LoVo (cell line): Measurements from ENCODE around the gene NTN3.

ENCODE experiments used
- DNase-seq: peaks from one replicate; pipeline ENCODE4 v3.0.0-alpha.2; 2016; ENCODE audit warnings: low spot score

Gene NTN3

DNA sequence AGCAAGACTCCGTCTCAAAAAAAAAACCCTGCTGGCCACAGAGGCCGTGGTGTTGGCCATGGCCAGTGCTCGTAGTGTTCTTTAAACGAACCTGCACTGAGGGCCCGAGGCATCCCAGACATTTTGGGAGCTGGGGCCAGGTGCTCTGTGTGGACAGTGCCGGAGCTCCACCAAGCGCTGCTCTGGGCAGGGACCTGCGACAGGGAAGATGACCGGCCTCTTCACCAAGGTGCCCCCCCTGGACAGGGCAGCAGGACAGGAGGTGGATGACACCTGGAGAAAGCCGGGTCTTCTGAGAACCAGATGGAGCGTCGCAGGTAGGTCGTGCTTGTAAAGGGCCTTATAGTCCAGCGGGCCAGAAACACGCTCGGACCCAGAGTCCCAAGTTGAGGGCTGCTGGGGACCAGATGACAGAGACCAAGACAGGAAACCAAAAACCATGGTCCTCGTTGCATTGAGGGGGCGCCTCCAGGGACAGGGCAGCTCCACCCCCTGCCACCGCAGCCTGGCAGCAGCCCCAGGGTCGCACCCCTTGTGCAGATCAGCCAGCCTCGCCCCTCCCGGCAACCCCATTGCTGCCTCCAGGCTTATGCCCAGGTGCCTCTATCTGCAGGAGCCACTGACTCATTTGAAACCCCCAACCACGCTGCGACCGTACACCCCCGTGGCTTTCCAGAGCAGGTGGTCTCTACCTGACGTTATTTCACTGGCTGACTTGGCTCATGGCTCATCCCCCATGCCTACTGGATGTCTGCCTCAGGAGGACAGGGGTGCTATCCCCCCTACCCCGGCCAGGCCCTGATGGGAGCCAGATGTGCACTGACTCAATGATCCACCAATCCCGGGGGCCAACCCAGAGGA, 4.2 kb upstream of the NTN3 start:
- no peak for DNase-seq

DNA sequence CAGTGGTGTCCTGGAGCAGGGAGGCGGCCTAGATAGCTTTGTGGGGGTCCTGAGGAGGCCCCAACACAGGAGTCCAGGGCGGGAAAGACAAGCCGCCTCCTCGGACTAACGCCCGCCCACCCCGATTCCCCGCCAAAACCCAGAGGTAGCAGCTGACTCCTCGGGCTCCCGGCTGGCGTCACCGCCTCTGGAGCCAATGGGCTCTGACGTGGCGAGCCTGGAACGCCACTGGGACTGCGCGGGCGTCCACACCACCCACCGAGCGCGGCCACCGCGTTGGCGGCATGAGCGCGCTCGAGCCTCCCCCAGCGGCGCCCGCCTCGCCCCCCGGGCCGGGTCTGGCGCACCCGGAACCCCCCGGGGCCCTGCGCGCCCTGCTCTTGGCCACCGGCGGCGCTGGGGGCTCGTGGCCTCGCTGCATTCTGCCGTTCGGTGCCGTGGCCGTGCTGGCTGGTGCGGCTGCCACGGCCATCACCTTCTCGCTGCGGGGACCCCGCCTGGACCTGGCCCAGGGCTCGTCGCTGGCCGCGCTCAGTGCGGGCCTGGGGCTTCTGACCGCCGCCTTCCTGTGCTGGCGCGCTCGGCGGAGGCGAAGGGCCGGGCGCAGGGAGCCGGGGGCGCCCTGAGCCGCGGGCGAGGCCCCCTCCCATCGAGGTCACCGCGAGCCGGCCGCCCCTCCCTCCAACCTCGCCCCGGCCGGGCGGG, 3.4 kb upstream of the NTN3 start:
- DNase-seq: peak; percentile 73

GRCh38 chr16:2468233-2468724, 2.8 kb upstream of the NTN3 start:
- no peak for DNase-seq

GRCh38 chr16:2468725-2469398, 2.2 kb upstream of the NTN3 start:
- no peak for DNase-seq

DNA sequence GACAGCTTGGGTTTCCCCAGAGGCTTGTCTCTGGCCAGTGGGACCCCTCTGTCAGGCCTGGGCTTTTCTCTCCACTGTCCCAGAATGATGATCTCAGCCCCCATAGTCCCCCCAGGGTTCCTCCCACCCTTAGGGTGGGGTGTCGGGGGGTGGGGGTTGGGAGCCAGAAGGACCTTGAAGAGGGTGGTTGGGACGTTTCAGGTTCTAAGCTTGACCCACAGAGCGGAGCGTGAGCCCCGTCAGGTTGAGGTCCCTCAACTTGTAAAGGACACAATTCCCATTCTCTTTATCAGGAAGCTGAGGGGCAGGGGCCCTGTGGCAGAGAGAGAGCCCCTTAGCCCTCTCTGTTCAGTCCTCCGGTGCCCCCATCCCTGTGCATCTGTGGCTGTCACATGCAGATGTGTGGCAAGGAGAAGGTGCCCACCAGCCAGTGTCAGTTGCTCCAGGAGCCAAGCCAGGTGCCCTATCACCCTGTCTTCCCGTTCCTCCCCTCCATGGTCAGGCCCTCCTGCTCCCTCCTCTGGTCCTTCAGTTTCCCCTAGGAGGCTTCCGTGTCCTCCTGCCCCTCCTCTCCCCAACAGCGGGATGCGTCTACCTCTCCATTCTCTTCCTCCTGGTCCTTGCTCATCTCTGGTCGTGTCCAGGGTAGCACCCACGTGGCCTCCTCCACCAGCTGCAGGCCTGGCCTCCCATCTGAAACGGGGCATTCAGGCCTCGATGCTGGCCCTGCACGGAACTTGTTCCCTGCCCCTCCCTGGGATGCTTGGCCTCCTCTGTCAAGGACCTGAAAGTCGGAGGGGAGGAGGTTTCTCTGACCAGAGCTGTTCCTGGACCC, 1.5 kb upstream of the NTN3 start:
- DNase-seq: no peak

- DNase-seq: no peak
Measured at GRCh38 chr16:2470234-2470601, 879 bp upstream of the NTN3 start.

DNA sequence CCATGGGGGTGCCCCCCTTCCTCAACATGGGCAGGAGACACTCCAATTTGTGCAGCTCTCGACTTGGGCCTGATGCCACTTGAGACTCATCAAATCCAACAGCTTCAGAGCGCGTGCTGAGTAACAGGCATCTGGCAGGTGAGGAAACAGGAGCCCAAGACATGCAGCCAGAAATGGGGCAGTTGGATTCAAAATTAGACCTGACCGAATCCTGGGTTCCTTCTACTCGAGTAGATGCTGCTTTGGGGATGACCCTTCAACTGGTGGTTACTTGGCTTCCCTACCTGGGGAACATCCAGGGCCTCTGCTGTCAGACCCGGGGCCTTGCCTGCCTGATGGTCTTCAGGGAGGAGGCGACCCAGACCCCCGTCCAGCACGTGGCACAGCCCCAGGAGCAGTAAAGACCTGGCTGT, 488 bp upstream of the NTN3 start:
- no peak for DNase-seq

DNA sequence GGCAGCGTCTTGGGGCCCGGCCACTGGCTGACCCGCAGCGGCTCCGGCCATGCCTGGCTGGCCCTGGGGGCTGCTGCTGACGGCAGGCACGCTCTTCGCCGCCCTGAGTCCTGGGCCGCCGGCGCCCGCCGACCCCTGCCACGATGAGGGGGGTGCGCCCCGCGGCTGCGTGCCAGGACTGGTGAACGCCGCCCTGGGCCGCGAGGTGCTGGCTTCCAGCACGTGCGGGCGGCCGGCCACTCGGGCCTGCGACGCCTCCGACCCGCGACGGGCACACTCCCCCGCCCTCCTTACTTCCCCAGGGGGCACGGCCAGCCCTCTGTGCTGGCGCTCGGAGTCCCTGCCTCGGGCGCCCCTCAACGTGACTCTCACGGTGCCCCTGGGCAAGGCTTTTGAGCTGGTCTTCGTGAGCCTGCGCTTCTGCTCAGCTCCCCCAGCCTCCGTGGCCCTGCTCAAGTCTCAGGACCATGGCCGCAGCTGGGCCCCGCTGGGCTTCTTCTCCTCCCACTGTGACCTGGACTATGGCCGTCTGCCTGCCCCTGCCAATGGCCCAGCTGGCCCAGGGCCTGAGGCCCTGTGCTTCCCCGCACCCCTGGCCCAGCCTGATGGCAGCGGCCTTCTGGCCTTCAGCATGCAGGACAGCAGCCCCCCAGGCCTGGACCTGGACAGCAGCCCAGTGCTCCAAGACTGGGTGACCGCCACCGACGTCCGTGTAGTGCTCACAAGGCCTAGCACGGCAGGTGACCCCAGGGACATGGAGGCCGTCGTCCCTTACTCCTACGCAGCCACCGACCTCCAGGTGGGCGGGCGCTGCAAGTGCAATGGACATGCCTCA, 773 bp downstream of the NTN3 start:
- DNase-seq: no peak

- no peak for DNase-seq
Measured at GRCh38 chr16:2472488-2472864, 1.4 kb downstream of the NTN3 start.

- DNase-seq: no peak
Measured at GRCh38 chr16:2472885-2473445, 1.9 kb downstream of the NTN3 start.

DNA sequence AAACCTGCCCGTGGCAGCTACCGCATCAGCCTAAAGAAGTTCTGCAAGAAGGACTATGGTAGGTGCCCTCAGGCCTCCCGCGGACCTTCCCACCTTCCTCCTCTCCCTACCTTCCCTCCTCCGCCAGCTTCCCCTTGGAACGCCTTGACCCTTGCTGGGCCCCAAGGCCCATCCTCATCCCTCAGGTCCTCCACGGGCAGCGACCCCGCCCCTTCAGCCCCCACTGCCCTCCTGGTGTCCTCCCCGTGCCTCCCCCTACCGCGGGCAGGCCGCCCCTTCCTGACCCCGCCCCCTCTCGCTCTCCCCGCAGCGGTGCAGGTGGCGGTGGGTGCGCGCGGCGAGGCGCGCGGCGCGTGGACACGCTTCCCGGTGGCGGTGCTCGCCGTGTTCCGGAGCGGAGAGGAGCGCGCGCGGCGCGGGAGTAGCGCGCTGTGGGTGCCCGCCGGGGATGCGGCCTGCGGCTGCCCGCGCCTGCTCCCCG, 2.4 kb downstream of the NTN3 start:
- no peak for DNase-seq

- DNase-seq: peak; percentile 70
Measured at GRCh38 chr16:2473999-2474876, 3.1 kb downstream of the NTN3 start.

- peak; percentile 84 for DNase-seq
Measured at GRCh38 chr16:2474877-2475412, 3.8 kb downstream of the NTN3 start, which contains the start of gene TBC1D24. TBC1D24 (plus strand) TSS chr16:2475127; CDS start chr16:2496149, 21,022 bp downstream.

GRCh38 chr16:2475413-2476344, 4.6 kb downstream of the NTN3 start:
- peak; percentile 32 for DNase-seq

DNA sequence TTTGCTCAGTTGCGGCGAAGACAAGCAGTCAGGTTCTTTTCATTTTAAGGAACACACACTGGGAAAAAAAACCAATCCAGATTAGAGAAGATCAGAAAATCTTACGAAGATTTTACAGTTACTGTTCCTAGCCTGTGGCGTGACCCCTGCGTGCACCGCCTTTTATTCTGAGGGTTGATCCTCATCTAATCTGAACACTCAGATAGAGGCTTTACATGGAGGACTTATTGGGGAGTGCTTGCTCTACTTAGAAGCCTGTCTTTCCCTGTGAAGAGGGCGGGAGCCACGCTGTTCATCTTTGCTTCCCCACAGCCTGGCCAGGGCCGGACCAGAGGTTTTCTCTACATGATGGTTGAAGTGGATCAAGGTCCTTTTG, 5.2 kb downstream of the NTN3 start:
- no peak for DNase-seq

DNA sequence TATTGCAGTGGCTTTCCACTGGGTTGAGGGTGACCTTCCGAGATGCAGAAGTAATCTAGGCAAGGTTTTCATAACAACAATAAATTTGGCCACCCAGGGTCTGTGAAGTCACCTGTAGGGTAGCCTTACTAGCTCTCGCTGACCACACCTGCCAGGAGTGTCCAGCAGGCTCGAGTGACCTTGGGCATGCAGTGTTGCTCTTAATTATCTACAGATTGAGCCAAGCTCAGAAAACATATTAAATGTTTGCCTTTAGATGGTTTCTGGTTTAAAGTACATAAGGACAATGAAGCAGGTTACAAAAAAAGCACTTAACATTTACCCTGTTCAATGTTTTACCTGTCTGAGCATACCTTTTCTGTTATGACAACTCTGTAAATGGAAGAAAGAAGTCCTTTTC, 5.6 kb downstream of the NTN3 start:
- DNase-seq: no peak

DNA sequence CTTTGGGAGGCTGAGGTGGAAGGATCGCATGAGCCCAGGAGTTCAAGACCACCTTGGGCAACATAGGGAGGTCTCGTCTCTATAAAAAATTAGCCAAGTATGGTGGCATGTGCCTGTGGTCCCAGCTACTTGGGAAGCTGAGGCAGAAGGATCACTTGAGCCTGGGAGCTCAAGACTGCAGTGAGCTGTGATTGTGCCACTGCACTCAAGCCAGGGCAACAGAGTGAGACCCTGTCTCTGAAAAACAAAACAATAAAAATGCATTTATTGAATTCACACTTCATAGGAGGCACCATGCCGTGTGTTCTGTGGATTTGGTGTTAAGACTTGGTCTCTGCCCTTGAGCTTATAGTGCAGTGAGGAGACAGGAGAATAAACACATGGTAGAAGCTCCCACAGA, 6.2 kb downstream of the NTN3 start:
- no peak for DNase-seq

GRCh38 chr16:2478279-2478678, 7.2 kb downstream of the NTN3 start:
- no peak for DNase-seq
